Superior temporal gyrus (tissue), 1 donor: ENCODE data around the gene GAS2L2.

Experiments
- DNase-seq: peaks from one replicate; pipeline ENCODE4 v3.0.0-alpha.2; 2016; ENCODE audit errors: extremely low spot score

The GAS2L2 gene

DNA sequence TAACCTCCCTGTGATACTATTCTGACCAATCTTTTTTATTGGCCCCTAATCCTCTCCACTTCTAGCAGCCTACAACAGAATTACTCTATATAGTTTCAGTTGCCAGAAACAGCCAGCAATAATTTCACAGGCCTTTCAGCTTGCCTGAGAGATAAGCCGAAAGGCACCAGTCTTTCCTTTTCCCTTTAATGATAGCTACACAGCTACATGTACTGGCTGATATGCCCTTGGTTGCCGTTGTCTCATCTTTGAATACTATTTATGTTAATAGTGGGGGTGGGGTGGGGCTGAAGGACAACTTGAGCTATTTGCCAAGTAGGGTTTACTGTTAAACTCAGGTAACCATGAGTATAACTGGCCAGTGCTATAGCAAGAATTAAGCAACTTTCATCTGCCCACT lies 57.4 kb downstream of the GAS2L2 start:
- no peak for DNase-seq

DNA sequence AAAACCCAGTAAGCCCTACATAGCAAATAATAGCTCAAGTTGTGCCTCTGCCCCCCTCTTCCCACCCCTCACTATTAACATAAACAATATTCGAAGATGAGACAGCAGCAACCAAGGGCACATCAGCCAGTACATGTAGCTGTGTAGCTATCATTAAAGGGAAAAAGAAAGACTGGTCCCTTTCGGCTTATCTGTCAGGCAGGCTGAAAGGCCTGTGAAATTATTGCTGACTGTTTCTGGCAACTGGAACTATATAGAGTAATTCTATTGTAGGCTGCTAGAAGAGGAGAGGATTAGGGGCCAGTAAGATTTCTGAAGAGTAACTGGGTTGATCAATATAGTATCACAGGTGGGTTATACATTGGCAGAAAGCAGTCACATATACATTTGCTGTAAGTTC lies 58.1 kb downstream of the GAS2L2 start:
- DNase-seq: no peak
